Tibial nerve (tissue), 4 donors: ENCODE results near the gene NOS1AP.

ENCODE experiments used
- CTCF ChIP-seq, 5 experiments: fragments of 200-600 bp in 3 of 5; fragments of 450-650 bp in 2 of 5; sonication (generic) in 3 of 5; IDR thresholded peaks; one replicate each; pipeline ENCODE4 v1.5.1; 2016 to 2019; ENCODE audit warnings: antibody characterized with exemption in 5 of 5, mild to moderate bottlenecking in 3 of 5, moderate library complexity in 2 of 5
- EP300 ChIP-seq, 2 donors: sonication (generic); formaldehyde crosslinking; IDR thresholded peaks; one replicate each; pipeline ENCODE4 v1.6.1; 2017; ENCODE audit warnings: antibody characterized with exemption in 2 of 2, mild to moderate bottlenecking in 1 of 2

DNA sequence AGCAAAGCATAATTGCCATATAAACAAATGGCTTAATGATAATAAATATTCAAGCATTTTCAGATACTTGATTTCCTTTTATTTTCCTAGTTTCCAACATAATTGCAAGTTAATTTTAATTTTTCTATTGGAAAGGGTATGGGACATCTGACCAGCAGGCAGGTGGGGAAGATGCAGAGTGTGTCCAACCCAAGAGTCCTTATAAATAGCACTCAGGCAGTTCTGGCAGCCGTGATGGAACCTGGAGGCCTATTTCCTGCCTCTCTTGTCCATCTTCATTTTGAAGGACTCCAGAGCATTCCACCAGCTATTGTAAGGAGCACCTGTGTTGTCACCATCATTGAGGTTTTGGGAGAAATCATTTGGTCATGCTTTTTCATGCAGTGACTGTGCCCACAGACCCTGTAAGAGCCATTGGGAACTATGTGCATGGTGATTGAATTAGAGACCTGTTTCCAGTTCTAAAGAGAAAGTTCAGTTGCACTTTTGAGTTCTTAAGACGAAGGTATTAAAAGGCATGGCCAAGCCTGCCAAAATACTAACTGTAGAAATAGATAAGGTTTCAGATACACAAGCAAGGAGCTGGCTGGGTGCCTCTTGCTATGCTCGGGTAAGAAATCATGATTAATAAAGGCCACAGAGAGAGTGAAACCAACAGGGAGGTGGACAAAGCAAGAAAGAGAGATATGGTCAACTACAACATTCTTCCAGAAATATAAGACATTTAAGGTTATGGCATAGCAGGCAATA is 214.9 kb downstream of the NOS1AP start:
- no peak for TF ChIP-seq CTCF (IDR thresholded peaks at IDR 0.05)
- TF ChIP-seq EP300 (IDR thresholded peaks at IDR 0.05) = no peak
